ENCODE results near the gene SNX8. TPM values are rescaled to one million over a fixed set of nuclear protein-coding genes. Genes with fewer than 3 reads are reported as not detected.

The SNX8 gene
- total RNA-seq, 1 donor from 2014 or later: 60.1 TPM

- no peak for TF ChIP-seq CTCF (IDR thresholded peaks at IDR 0.05)
- Histone ChIP-seq H3K27ac (no peak overlapping the region), H3K4me3 (no peak overlapping the region), H3K9me3 (no peaks in the 10 kb centered on the region), H3K4me1 (no peaks in the 10 kb centered on the region), H3K36me3 (peaks cover 62% of the 10 kb centered on the region), H3K27me3 (no peaks in the 10 kb centered on the region)
- DNase-seq: no peak
- intact Hi-C loops (cut with DNase I): no loop called here
- ATAC-seq: no peak
These were observed 90.9 kb downstream of the SNX8 start for GRCh38 chr7:2223321-2223720.

- DNase-seq: no peak
- H3K27me3 ChIP-seq: no peaks in the 10 kb centered on the region
These were observed 91.7 kb downstream of the SNX8 start for GRCh38 chr7:2222516-2222915.

DNA sequence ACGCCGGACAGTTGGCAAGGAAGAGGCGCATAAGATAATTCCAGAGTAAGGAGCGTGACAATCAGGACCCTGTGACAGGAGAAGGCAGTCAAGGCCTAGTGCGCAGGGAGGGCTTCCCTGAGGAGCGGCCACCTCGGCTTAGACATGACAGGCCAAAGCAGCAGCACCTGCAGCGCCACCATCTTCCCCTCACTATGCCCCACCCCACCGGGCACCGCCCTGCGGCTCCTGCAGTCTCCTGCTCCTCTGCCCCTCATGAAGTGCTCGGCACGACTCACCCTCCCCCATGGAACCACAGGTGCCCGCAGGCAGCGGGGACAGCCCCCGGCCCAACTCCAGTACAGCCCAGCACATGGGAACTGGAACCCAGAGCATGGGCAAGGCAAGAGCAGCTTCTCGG lies 93.3 kb downstream of the SNX8 start:
- Histone ChIP-seq H3K9me3 (no peaks in the 10 kb centered on the region), H3K27ac (no peak overlapping the region), H3K27me3 (no peaks in the 10 kb centered on the region), H3K4me3 (no peak overlapping the region), H3K36me3 (peaks cover 79% of the 10 kb centered on the region), H3K4me1 (no peaks in the 10 kb centered on the region)
- no peak for TF ChIP-seq CTCF (IDR thresholded peaks at IDR 0.05)
- no peak for ATAC-seq
- intact Hi-C loops (cut with DNase I): no loop called here
- no peak for DNase-seq

More at GRCh38 chr7:2222516-2222915, 91.7 kb downstream of the SNX8 start:
- Histone ChIP-seq H3K4me1 (no peaks in the 10 kb centered on the region), H3K27ac (no peak overlapping the region), H3K4me3 (no peak overlapping the region), H3K9me3 (no peaks in the 10 kb centered on the region), H3K36me3 (peaks cover 70% of the 10 kb centered on the region)
- ATAC-seq: no peak
- no peak for TF ChIP-seq CTCF (IDR thresholded peaks at IDR 0.05)
- intact Hi-C loops (cut with DNase I): no loop called here

DNA sequence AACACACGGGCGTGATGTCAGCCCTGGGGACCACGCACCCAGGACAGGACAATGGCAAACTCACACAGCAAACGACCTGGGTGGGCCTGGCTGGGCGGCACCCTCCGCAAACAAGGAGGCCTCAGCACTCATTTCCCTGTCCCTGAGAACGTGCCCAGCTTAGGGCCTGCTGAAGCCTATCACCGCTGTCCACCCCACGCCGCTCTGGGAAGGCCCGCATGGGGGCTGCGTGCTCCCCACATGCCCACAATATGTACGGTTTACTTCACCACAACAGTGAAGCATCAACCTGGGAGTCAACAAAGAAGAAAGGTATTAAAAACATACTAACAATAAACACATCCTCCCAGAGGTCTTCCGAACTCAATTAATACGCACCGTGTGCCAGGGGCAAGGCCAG lies 93.7 kb downstream of the SNX8 start:
- H3K4me1 ChIP-seq: no peaks in the 10 kb centered on the region
- no peak for TF ChIP-seq CTCF (IDR thresholded peaks at IDR 0.05)
- DNase-seq (no peak), ATAC-seq (no peak)
- no peaks in the 10 kb centered on the region for H3K27me3 ChIP-seq
- intact Hi-C loops (cut with DNase I): no loop called here
- no peaks in the 10 kb centered on the region for H3K9me3 ChIP-seq
- H3K4me3 ChIP-seq: no peak overlapping the region
- H3K27ac ChIP-seq: no peak overlapping the region
- peaks cover 79% of the 10 kb centered on the region for H3K36me3 ChIP-seq

DNA sequence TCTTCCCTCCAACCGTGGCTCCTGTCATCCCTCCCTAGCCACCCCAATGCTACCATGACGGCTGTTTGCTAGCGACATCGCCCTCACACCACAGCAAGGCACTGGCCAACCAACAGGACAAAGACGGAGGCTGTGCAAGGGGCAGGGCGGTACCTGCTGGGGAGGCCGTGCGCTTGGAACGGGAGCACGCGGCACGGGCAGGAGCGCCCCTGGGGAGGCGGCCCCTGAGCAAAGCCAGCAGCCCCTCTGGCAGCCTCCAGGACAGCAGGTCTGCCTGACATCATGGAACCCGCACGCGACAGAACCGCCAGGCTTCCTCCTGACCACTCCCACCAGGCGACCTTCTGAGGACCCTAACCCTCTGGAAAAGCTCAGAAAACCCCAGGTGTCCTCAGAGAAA lies 94.2 kb downstream of the SNX8 start:
- ATAC-seq: no peak
- no peaks in the 10 kb centered on the region for H3K9me3 ChIP-seq
- H3K4me1 ChIP-seq: no peaks in the 10 kb centered on the region
- no peak overlapping the region for H3K4me3 ChIP-seq
- peaks cover 84% of the 10 kb centered on the region for H3K36me3 ChIP-seq
- intact Hi-C loops (cut with DNase I): no loop called here
- H3K27me3 ChIP-seq: no peaks in the 10 kb centered on the region
- TF ChIP-seq CTCF (IDR thresholded peaks at IDR 0.05): no peak
- no peak overlapping the region for H3K27ac ChIP-seq
- no peak for DNase-seq

DNA sequence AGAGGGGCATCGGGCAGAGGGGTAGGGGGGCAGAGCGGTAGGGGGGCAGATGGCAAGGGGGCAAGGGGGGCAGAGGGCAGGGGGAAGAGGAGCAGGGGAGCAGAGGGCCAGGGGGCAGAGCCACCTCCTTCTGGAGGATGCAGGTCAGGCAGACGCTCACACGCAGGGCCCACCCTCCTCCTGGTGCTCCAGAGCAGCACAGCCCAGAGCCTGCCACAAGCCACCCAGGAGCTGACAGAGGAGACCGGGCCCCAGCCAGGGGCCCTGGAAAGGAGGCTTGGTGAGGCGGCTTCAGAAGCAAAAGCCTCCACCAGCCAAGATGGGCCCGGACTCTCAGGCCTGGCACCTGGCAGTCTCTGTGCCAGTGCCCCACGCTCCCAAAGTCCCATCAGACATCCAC lies 94.6 kb downstream of the SNX8 start:
- no peak for ATAC-seq
- Histone ChIP-seq H3K4me3 (no peak overlapping the region), H3K36me3 (peaks cover 88% of the 10 kb centered on the region), H3K9me3 (no peaks in the 10 kb centered on the region), H3K27me3 (no peaks in the 10 kb centered on the region), H3K27ac (no peak overlapping the region), H3K4me1 (no peaks in the 10 kb centered on the region)
- intact Hi-C loops (cut with DNase I): no loop called here
- no peak for TF ChIP-seq CTCF (IDR thresholded peaks at IDR 0.05)
- no peak for DNase-seq
